Measurements from ENCODE around the gene CHRND. TPM values are rescaled to one million over a fixed set of nuclear protein-coding genes. Genes with fewer than 3 reads are reported as not detected.

The CHRND gene
- polyA plus RNA-seq, 3 donors: 0.85 to 1.1 (median 0.87) TPM

DNA sequence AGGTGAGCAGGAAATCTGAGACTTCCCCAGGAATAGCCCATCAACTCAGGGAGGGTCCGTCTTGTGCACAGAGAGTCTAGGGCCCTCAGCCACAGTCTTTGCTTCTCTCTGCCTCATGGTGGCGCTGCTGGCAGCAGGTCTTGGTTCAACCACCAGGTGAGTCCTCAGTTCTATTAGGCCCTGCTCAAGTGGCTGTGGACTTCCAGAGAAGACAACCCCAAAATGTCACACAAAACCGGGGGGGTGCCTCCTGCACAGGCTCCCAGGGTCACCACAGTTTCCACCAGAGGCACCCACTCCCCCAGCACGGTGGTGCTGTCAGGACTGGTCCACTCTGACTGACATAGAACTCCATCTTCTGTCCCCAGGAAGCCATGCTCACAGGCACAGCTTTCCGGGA lies 11.1 kb downstream of the CHRND start:
- no peak for DNase-seq (ENCODE audit: extremely low read depth in 1 of 11, low read depth in 9 of 11, low spot score in 4 of 11)

DNA sequence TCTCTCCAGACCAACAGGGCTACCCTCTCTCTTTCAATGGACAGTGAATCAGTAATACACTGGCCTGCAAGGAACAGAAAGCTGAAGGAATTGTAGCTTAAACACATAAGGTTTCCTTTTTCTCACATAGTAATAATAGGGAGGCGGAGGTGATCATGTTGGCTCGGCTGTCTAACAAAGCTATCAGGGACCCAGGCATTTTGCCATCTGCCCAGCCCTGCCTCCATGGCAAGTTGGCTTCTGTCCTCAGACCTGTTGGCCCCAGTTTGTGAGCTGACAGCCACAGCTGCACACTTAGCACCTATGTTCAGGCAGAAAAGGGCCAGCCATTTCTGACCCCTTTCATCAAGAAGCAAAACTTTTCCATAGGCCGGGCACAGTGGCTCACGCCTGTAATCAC lies 11.5 kb downstream of the CHRND start:
- no peak for DNase-seq (ENCODE audit: extremely low read depth in 1 of 11, low read depth in 9 of 11, low spot score in 4 of 11)

- DNase-seq (ENCODE audit: extremely low read depth in 1 of 11, low read depth in 9 of 11, low spot score in 4 of 11): no peak
These were observed 12.7 kb downstream of the CHRND start for GRCh38 chr2:232538671-232539070.

DNA sequence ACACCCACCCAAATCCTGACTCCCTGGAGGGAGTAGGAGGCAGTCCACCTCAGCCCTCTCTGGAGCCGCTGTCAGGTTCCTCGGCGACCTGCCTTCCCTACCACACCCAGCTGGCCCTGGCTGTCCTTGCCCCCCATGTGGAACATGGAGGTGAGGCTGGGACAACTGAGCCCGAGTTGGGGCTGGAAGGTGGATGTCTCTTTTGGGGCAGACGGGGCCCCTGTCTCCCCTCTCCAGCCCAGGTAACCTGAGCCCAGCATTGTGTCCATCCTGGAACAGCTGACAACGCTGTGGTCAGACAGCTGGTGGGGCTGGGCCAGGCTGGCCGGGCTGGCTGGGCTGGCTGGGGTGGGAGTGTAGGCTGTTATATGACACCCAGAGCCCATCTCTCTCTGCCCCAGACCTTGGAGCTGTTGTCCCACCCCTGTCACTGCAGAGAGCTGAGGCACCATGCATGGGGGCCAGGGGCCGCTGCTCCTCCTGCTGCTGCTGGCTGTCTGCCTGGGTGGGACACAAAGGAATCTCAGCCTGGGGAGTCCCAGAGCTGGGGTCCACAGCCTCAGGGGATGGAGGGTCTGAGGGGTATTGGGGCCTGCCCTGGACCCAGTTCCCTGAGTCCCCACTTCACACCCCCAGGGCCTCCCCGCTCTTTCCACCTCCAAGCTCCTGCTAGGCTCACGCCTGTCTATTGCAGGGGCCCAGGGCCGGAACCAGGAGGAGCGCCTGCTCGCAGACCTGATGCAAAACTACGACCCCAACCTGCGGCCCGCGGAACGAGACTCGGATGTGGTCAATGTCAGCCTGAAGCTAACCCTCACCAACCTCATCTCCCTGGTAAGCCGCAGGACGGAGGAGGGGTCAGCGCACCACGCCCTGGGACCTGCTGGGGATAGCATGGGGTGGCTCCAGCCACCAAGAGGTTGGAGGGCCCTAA lies 13.6 kb downstream of the CHRND start, which contains the start of gene CHRNG:
Gene CHRNG, plus strand, starts transcription at position 395 of the 934 bp plus-strand sequence. Its CDS starts 56 bp downstream, at position 451.
- DNase-seq (ENCODE audit: extremely low read depth in 1 of 11, low read depth in 9 of 11, low spot score in 4 of 11): peak in 1 of 11 donors; percentile 30

- DNase-seq (ENCODE audit: extremely low read depth in 1 of 11, low read depth in 9 of 11, low spot score in 4 of 11): no peak
These were observed 14.6 kb downstream of the CHRND start for GRCh38 chr2:232540441-232541041.

DNA sequence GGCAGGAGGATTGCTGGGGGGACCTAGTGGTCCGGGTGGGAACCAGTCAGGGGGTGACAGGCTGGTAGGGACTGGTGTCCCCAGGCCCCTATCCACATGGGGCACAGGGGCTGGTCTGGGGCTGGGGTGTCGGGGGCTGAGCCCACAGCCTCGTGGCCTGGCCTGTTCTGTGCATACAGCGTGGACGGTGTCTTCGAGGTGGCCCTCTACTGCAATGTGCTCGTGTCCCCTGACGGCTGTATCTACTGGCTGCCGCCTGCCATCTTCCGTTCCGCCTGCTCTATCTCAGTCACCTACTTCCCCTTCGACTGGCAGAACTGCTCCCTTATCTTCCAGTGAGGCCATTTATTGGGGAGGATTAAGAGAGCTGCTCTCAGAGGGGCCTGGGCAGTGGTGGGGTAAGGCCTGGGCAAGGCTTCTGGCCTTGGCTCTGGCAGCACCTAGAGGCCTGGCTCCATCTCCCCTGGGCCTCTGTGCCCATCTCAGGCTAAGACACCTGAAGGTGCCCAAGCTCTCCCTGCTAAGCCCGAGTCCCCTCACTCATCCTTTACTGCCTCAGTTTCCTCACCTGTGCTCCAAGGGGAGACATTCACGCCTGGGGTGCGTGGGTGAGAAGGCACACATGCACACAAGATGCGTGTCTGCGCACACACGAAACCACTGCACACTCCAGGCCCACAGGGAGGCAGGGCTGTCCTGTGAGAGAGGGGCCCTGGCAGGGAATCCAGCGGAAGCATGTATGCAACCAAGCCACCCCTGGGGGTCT lies 15.4 kb downstream of the CHRND start:
- no peak for DNase-seq (ENCODE audit: extremely low read depth in 1 of 11, low read depth in 9 of 11, low spot score in 4 of 11)

DNA sequence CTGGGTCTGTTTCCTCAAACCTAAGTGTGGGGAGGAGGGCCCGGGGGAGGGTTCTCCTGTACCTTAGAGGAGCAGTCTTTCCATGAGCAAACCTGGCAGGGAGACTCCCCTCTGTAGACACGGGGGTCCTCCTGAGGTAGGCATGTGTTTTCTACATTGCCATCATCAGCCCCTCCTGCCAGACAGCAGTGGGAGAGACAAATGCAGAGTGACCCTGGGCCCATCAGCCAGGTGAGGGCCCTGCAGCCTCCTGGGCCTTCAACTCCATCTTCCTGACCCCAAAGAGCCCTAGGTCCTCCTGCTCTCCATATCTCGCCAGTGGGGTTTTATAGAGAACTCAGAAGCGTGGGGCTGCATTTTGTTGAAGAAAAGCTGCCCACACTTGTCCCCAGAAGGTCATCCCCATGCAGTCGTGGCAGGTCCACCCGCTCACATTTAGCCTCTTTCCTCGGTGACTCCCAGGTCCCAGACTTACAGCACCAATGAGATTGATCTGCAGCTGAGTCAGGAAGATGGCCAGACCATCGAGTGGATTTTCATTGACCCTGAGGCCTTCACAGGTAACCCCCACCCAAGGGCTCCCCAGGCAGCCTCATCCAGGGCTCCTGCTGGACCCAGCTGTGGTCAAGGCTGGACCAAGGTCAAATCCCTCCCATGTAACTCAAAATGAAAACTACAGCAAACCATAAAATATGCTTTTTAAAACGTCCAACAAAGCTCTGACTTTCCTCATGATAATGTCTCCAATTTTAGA lies 16.2 kb downstream of the CHRND start:
- DNase-seq (ENCODE audit: extremely low read depth in 1 of 11, low read depth in 9 of 11, low spot score in 4 of 11): no peak

DNA sequence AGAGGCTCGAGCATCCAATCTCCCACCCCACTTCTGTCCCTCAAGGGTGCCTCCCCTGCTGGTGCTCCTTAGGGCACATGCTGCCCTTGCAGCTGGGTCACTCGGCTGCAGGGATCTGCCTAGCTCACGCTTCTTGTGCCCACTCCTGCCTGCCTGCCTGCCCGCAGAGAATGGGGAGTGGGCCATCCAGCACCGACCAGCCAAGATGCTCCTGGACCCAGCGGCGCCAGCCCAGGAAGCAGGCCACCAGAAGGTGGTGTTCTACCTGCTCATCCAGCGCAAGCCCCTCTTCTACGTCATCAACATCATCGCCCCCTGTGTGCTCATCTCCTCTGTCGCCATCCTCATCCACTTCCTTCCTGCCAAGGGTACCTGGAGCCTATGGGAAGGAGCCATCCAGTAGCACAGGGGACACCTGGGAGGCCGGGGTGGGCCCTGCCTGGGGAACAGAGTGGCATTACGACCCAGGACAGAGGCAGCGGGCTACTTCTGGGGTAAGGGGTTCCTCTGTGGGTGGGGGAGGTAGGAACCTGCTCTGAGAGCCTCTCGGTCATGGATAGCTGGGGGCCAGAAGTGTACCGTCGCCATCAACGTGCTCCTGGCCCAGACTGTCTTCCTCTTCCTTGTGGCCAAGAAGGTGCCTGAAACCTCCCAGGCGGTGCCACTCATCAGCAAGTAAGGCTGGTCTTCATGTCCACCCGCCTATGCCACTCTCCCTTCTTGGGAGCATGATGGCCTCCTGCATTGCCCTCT lies 16.9 kb downstream of the CHRND start:
- DNase-seq (ENCODE audit: extremely low read depth in 1 of 11, low read depth in 9 of 11, low spot score in 4 of 11): no peak

DNA sequence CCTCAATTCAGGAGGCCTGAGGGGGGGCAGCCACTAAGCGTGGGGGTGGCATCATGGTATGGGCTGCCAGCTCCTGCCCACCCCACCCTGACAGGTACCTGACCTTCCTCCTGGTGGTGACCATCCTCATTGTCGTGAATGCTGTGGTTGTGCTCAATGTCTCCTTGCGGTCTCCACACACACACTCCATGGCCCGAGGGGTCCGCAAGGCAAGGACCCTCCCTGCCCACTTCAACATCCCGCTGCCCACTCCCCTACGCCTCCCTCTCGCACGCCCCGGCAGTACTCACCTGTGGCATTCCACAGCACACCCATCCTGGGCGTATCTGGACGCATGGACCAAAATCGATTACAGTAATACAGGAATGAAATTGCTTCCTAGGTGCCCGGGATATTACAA lies 17.5 kb downstream of the CHRND start:
- no peak for DNase-seq (ENCODE audit: extremely low read depth in 1 of 11, low read depth in 9 of 11, low spot score in 4 of 11)

DNA sequence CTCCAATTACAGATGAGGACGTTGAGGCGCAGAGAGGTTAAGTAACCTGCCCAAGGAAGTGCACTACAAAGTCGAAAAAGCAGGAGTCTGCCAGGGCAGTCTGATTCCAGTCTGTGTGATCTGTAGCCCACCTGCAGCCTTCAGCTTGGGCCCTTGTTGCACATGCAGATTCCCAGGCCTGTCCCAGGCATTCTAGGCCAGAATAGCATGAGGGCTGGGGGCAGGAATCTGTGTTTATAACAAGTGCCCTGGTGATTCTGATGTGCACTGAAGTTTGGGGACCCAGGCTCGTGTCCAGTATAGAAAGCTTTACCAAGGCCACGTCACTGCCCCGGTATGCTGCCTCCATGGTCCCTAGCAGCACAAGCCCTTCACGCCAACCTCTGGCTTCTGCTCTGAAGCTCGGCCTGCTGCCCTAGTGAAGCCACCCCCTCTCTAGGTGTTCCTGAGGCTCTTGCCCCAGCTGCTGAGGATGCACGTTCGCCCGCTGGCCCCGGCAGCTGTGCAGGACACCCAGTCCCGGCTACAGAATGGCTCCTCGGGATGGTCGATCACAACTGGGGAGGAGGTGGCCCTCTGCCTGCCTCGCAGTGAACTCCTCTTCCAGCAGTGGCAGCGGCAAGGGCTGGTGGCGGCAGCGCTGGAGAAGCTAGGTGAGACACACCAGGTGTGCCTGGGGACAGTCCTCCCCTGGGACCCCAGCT lies 18.1 kb downstream of the CHRND start:
- DNase-seq (ENCODE audit: extremely low read depth in 1 of 11, low read depth in 9 of 11, low spot score in 4 of 11): no peak

- no peak for DNase-seq (ENCODE audit: extremely low read depth in 1 of 11, low read depth in 9 of 11, low spot score in 4 of 11)
These were observed 18.7 kb downstream of the CHRND start for GRCh38 chr2:232544674-232545073.

DNA sequence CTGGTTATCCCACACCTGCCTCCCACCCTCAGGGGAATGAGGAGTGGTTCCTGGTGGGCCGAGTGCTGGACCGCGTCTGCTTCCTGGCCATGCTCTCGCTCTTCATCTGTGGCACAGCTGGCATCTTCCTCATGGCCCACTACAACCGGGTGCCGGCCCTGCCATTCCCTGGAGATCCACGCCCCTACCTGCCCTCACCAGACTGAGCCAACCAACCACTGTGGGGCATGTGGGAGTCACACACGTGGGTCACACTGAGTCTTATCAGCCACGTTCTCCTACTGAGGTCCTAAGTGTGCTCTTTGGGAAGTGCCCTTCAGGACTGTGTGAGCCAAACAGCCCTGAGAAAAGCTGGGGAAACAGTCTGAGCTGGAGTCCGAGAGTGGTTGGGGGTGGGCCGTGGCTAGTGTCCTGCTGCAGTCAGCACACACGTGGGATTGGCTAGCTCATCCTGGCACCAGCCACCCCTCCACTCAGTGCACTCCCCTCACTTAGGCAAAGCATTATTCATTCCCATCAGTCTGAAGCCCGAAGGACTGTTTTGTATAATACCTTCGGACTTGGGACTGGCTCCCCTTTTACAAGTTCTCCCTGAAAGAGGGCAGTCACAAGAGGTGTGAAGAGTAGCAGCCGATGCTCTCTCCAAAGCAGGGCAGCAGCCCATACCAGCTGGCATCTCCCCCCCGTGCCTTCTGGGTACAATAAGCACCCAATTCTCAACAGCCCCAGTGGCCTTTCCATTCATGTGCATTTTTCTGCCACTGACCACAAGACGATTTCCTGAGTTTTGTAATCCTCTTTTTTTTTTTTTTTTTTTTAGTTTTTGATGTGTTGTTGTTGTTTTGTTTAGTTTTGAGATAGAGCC lies 19.8 kb downstream of the CHRND start:
- no peak for DNase-seq (ENCODE audit: extremely low read depth in 1 of 11, low read depth in 9 of 11, low spot score in 4 of 11)

DNA sequence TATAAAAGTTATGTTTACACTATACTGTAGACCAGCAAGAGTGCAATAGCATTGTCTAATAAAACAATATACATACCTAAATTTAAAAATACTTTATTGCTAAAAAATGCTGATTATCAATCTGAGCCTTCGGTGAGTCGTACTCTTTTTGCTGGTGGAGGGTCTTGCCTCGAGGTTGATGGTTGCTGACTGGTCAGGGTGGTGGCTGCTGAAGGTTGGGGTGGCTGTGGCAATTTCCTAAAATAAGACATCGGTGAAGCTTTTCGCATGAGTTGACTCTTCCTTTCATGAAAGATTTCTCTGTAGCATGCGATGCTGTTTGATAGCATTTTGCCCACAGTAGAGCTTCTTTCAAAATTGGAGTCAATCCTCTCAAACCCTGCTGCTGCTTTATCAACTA lies 22.0 kb downstream of the CHRND start:
- DNase-seq (ENCODE audit: extremely low read depth in 1 of 11, low read depth in 9 of 11, low spot score in 4 of 11): no peak

- no peak for DNase-seq (ENCODE audit: extremely low read depth in 1 of 11, low read depth in 9 of 11, low spot score in 4 of 11)
These were observed 23.8 kb downstream of the CHRND start for GRCh38 chr2:232549655-232550353.

GRCh38 chr2:232550354-232551249 lies 24.6 kb downstream of the CHRND start, which contains the start of the genes EIF4E2 and TIGD1:
EIF4E2 (plus strand) TSS chr2:232550689; CDS start chr2:232550725, 36 bp downstream.
TIGD1 (minus strand) TSS chr2:232550557; CDS start chr2:232549882, 675 bp downstream.
- peak; percentile 86 to 94 (median 93) for DNase-seq (ENCODE audit: extremely low read depth in 1 of 11, low read depth in 9 of 11, low spot score in 4 of 11)

Measured in renal cortex interstitium (tissue), 11 donors.